Islet precursor cell (in vitro differentiated cells): ENCODE measurements around the gene GPRC5B.

Source experiments
- DNase-seq: peaks from one replicate; pipeline ENCODE4 v3.0.0-alpha.2; 2018

The GPRC5B gene

DNA sequence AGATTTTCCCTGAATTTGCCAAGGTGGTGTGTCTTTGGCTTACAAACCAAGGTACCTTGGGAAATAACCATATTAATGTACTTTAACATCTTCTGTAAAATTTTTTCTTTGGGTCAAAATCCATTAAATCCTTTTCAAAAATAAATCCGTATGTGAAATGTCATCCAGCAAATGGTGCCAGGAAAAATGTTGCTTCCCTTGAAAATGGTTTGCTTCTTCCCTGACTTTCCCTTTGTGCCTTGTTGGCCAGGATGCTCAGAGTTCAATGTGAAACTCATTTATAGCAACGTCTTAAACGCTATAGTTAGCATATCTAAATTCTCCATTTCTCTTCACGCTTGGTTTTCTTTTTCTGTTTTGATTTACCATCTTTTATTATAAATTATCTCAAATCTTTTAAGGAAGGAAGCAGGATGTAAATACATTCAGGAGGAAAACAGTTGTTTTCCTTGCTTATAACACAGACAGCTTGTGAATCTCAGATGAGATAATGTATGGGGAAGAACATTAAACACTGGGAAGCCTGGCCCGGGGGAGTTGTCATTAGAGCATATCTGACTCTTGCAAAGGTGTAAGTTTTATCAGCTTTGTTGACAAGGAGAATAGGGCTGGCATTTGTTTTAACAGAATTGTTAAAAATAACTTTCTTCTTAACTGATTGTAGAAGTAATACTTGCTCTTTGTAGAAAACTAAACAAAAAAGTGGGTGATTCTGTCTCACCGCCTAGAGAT, 42.1 kb downstream of the GPRC5B start:
- DNase-seq: no peak

DNA sequence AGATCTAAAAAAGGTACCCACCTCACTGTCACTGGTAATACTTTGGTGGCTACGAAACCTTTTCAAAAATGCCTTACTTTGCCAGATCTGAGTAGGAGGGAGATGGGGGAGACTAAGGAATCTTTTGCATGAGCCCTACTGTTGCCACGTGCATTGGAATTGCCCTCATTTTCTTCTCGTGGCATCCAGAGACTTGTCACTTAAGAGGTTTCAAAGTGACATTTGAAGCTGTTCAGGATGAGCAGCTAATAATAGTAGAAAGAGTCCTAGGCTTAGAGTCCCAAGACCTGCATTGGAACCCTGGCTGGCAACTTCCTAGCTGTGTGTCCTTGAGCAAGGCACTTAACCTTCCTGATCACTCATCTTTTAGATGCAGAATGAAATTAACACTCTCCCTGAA, 43.5 kb downstream of the GPRC5B start:
- peak; percentile 26 for DNase-seq

DNA sequence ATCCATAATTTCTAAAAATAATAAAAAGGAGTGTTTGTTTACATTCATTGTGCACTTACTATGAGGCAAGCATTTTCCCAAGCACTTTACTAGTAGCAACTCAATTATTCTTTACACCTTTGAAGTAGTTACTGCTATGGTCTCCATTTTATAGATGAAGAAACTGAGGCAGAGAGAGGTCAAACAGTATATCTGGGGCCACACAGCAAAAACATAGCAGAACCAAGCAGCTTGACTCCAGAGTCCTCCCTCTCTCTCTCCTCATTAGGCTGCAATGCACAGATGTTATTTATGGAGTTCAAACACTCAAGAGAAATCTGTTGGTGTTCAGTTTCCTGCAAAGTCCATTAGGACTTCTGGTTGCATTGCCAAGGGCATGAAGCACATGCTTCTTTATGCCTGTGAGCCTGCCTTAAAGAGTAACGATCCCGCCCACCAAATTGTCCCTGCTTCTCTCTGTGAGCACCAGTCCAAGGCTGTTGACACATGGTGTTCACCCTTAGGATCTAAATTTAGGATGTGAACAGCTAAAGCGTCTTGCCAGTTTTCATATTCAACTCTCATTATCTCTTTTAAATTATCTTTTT, 44.0 kb downstream of the GPRC5B start:
- DNase-seq: peak; percentile 55

DNA sequence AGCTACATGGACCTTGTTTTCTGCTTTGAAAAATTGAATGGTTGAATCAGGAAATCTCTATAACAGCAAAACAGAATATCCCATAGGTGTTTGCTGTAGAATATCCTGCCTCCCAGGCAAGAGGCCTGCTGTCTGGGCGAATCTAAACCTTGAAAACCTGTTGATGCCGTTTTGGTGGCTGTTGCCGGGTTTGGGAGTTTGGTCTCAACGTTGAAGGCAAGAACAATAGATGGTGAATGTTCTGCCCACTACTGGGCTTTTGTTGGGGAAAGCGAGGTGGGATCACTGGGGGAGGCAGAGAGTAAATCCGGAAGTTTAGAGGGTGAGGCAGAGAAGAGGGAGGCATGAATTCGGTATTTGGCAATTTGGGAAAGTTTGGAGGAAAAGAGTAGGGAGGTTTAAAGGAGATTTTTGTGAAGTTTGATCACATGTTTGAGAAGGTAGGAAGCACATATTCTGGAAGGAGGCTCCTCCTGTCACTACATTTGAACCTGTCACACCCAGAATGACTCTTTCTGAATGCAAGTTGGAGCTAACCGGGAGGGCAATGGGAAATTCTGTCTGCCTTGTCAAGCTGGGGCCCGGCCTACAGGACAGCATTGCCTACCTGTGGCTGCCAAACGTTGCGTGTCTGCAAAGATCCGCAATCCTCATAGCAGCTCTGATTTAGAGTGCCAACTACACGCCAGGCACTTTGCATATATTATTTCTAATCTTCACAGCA, 46.5 kb downstream of the GPRC5B start:
- no peak for DNase-seq

DNA sequence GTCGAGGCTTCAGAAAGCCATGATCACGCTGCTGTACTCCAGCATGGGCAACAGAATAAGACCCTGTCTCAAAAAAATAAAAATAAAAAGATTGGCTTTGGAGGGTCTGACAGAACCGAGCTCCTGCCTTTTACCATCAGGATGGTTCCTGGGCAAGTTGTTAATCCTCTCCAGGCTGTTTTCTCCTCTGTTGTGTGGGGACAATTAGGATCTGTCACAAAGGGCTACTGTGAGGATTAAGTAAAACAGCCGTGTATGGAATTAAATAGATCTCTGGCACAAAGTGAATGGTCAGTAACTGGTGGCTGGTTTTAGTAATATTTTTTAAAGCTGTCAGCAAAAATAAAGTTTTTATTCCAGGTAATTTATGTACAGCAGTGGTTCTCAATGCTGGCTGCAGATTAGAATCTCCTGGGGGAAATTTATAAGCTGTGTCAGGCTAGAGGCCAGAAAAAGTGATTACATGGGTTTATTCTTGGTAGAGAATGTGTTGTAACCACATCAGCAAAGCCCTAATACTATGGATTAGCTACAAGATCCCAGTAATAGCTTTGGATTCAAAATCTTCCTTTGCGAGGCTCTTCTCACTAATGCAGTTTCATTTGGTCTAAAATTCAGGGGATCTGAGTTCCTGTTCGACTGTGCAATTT, 47.2 kb downstream of the GPRC5B start:
- no peak for DNase-seq

DNA sequence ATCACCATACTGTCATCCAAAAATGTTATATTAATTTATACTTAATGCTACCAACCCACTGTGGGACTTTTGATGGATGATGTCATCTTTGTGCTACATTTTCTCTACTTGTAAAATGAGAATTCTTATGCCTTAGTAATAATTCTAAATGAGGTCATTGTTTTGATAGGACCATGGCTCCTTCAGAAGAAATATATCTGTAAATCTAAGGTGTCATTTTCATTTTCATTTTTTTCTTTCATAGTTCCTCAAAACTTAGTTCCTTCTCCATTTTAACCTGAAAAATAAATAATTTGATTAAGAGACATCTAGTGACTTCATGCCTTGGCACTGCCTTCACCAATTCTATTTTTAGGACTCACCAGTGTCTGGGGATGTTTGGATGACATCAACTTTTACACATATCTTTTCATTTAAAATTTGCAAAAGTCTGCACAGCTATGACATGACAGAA, 48.7 kb downstream of the GPRC5B start:
- DNase-seq: no peak

DNA sequence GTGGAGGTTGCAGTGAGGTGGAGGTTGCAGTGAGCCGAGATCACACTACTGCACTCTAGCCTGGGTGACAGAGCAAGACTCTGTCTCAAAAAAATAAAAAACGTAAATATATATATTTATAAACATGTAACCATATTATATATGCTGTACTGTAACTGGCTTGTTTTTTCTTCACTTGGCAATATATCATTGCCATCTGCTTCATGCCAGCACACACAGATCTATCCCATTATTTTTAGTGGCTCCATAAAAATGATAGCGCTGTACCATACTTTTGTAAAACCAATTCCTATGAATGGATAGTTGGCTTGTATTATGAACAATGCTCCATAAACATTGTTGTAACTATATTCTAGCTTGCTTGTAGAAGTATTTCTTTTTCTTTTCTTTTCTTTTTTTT, 49.5 kb downstream of the GPRC5B start:
- DNase-seq: no peak

DNA sequence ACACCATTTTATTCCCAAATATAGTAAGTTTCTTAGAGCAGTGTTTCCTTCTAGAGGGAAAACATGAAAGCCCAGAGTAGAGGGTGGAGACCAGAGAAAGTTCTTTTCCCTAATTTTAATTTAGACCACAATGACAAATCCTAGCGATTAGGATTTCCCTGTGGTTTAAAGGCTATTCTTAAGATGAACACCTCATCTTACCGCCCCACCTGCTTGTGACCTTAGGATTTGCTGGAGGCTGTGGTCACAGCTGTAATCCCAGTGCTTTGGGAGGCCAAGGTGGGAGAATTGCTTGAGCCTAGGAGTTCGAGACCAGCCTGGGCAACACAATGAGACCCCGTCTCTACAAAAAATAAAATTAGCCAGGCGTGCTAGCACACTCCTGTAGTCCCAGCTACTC, 51.1 kb downstream of the GPRC5B start:
- no peak for DNase-seq

DNA sequence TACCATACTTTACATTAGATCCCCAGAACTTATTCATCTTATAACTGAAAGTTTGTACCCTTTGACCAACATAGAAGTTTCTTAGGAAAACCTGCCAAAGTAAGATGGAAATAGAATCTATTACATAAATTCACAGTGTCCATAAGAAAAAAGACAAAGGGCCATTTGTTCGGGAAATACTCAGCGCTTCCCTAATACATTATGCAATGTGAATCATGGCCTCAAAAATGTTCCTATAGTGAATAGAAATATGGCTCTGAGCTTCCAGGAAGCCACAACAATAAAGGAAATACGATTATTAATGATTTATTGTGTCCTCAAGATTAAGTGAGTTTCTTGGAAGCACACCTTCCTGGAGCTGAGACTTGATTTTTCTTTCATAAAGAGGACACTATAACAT, 51.5 kb downstream of the GPRC5B start:
- DNase-seq: no peak

DNA sequence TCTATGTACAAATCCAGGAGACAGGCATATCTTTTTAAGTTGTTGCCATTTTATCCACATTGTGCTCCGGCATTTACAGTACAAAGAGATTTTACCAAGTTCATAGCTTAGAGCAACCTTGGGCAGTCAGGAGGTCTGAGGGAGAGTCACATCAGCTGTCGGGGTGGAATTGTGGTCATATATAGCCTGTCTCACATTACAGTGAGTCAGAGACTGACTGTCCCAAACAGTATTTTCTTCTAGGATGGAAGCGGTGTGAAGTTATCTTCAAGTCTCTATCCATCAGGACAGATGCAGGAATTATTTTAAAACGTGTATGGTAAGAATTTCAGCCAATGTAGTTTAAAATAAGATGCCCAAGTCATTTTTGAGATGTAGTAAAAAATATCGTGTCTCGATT, 53.0 kb downstream of the GPRC5B start:
- no peak for DNase-seq

DNA sequence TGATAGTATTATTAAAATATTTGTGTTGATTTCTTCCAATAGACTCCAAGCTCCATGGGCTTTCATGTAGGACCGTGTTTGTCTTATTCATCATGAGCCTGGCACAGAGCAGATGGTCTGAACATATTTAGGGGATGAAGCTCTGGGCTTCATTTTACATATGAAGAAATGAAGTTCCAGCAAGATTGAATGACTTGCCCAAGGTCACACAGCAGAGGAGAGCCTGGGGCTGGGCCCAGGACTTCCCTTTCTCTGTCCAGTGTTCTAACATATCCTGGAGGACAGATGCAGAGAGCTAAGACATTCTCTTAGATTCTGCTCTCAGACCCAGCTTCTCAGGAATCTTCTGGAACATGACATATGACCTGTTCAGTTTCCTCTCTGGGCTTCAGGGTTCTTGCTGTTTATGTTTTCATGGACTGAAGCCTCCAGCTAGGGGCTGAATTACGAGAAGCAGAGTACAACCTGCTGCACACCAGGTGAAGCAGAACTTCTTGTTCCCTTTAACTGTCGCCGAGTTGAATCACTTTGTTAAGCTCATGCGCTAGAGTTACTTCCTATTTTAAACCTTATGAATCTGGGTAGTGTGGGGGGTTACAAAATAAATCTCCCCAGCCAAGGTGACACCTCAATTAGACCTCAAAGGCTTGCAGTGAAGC, 53.6 kb downstream of the GPRC5B start:
- no peak for DNase-seq

DNA sequence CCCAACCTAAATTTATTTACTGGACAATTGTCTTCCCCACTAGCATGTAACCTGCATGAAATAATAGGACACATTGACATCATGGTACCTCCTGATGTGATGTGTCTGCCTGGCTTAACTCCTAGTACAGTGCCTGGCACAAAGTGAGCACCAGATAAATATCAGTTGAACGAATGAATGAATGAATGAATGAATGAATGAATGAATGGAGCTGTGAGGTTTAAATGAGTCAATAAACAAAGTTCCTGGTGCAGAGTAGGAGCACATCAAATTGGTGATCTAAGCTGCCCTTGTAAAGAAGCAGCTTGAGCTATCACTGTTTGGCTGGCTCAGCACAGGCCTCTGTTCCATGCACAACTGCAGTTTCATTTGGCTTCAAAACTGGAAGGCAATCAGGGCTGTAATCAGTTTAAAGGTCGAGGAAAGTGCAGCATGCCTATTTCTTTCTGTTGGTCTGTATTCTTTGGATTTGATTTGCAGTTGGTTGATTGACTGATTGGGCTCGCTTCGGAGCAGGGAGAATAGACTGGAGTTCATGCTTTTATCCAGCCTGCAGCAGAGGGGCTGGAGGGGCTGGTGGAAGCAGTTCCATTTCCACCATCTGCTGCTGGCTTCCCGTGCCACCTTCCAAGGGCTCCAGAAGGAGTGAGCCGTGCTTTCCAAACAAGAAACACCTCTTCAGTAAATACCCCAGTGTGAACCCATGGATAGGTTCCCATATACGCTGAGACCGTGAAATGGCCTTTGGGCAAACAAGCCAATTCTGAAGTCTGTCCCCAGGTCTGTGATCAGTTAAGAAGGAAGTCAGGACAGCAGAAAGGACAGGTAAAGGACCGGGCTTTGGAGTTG, 54.6 kb downstream of the GPRC5B start:
- no peak for DNase-seq

DNA sequence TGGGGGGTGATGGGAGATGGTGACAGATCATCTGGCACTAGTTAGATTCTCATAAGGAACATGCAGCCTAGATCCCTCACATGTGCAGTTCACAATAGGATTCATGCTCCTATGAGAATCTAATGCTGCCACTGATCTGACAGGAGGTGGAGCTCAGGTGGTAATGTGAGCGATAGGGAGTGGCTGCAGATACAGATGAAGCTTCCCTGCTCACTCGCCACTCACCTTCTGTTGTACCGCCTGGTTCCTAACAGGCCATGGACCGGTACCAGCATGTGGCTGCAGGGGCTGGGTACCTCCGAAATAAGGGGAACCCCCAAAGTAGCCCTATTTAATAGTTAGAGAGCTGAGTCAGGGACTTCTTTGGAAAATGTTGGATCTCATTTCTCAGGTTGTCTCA, 60.4 kb downstream of the GPRC5B start:
- DNase-seq: peak; percentile 7

DNA sequence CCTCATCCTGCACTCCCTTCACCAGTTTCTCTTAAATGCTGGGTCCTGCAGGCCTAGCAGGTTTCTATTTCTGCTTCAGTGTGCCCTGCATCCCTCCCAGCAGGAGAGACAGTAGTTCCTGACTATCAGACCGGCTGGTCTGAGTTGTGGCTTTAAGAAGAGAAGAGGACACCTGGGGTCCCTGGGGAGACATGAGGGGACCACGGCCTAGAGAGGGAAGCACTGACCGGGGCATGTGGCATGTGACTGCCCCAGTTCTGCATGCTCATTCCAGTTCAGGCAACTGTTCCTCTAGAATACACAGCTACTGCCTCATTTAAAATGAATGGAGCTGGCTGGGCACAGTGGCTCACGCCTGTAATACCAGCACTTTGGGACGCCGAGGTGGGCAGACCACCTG, 61.3 kb downstream of the GPRC5B start:
- DNase-seq: peak; percentile 35

DNA sequence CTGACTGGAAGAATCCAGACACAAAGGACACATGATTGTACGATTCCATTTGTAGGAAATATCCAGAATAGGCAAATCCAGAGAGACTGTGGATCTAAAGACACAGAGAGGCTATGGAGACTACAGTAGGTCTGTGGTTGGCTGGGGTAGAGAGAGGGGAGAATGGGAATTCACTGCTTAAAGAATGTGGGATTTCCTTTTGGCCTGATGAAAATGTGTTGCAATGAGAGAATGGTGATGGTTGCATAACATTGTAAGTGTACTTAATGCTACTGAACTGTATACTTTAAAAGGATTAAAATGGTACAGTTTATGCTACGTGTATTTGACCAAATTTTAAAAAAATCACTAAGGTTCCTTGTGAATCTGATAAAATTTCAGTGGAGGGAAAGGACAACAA, 62.1 kb downstream of the GPRC5B start:
- peak; percentile 14 for DNase-seq

DNA sequence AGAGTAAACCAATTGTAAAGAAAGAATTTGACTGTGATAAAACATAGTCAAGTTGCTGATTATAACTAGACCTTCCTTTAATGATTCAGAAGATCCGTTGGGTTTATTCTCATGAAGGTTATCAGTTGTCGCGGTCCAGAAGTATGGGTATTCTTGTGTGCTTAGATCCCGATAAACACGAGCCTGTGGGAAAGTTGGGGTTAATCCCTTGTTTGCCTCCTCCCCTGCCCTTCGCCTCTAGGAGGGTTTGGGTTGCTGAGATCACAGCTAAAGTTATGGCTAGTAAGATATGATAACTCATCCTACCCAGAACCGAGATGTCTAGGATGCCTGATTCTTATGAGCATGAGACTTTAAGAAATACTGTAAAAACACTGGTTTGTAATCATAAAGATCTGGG, 66.8 kb downstream of the GPRC5B start:
- peak; percentile 7 for DNase-seq

DNA sequence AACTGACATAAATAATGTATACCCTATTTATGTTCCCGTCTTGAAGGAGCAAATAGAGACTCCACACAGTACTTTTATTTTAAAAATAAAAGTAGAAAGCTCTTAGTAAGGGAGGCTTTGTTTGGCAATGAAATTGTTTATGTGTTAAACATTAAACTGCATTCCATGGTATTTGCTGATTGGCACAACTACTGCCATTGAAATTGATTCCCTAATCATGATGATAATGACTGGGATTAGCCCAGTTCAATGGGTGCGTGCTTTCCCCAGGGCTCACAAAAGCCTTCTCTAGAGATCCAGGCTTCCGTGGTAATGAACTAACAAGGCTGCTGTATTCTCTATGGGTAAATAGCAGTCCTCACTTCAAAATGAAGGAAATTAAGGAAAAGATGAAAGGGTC, 67.5 kb downstream of the GPRC5B start:
- DNase-seq: peak; percentile 15

DNA sequence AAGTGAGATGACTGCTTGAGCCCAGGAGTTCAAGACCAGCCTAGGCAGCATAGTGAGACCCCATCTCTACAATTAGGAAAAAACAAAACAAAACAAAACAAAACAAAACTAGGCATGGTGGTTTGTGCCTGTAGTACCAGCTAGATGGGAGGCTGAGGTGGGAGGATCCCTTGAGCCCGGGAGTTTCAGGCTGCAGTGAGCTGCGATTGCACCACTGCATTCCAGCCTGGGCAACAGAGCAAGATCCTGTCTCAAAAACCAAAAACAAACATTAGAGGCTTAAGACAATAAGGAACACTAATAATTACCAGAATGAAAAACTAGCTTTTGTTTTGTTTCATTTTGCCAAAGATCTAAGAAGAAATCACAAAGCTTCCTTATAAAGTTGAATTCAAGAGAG, 69.2 kb downstream of the GPRC5B start:
- DNase-seq: peak; percentile 13

DNA sequence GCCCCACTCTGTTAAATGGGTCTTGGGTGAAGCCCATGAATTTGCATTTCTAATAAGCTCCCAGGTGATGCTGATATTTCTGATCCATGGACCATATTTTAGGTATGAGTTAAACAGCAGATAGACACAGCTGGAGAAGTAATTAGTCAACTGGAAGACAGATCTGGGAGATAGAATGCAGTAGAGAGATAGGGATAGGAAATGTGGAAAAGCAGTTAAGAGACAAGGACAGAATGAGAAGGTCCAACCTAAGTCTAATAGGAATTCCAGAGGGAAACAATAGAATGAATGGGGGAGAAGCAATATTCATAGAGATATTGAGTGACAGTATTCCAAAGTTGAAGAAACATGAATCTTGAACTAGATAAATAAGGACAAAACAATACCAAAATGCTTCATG, 71.7 kb downstream of the GPRC5B start:
- DNase-seq: no peak

DNA sequence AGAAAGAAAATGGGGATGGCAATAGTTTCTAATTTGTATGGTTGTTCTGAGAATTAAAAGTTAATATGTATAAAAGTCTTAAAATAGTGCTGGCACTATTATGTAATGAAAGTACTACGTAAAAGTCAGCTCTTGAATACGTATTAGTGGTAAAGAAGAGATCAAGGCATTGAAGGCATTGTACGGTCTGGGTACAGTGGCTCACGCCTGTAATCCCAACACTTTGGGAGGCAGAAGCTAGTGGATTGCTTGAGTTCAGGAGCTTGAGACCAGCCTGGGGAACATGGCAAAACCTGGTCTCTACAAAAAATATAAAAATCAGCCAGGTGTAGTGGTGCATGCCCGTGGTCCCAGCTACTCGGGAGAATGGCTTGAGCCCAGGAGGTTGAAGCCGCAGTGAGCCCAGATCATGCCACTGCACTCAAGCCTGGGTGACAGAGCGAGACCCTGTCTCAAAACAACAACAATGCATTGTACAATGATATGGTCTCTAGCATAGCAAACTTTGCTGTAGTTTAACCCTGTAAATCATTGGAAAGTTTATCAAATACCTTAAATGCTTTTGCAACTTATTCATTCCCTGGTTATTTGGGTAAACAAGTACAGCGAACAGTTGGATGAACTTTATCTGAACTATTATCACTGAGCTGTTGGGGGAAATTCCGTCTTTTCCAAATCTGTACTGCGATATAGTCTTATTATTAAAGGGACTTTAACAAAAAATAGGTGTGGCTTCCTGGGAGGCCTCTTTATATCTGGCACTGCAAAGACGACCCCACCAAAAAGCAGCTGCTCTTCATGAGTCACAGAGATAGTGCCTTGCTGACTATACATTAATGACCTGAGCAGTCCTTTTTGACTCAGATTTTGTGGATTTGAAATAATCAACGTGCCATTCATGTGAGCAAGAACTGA, 73.6 kb downstream of the GPRC5B start:
- DNase-seq: peak; percentile 20

DNA sequence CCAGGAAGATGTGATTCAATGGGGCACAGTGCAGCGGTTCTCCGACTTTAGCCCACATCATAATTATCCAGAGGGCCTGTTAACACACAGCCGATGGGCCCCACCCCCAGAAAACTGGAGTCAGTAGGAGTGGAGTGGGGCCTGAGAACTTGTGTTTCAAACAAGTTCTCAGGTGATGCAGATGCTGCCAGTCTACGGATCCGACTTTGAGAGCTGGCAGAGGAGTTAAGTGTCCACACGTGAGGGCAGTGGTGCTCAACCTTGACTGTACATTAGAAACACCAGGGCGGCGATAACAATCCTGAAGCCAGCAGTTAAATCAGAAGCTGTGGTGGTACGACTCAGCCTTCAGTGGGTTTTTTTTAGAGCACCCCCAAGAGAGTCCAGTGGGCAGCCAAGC, 75.0 kb downstream of the GPRC5B start:
- DNase-seq: peak; percentile 25
